Fibroblast of skin of right quadriceps (primary cell): ENCODE data around the gene MOSMO.
"Not testable (repeated sequence)": the region's sequence is repeated elsewhere in the genome, so short reads cannot be mapped to it uniquely, and the experiment has no call there.

Source experiments
- DNase-seq: peaks from one replicate; pipeline ENCODE4 v3.0.0-alpha.2; 2013

The MOSMO gene

GRCh38 chr16:22004341-22004740 is 3.6 kb upstream of the MOSMO start:
- no peak for DNase-seq

GRCh38 chr16:22005746-22006145 is 2.2 kb upstream of the MOSMO start:
- DNase-seq: no peak

GRCh38 chr16:22006636-22007035 is 1.3 kb upstream of the MOSMO start:
- no peak for DNase-seq

- DNase-seq: no peak
Measured at GRCh38 chr16:22007159-22007508, 777 bp upstream of the MOSMO start.

DNA sequence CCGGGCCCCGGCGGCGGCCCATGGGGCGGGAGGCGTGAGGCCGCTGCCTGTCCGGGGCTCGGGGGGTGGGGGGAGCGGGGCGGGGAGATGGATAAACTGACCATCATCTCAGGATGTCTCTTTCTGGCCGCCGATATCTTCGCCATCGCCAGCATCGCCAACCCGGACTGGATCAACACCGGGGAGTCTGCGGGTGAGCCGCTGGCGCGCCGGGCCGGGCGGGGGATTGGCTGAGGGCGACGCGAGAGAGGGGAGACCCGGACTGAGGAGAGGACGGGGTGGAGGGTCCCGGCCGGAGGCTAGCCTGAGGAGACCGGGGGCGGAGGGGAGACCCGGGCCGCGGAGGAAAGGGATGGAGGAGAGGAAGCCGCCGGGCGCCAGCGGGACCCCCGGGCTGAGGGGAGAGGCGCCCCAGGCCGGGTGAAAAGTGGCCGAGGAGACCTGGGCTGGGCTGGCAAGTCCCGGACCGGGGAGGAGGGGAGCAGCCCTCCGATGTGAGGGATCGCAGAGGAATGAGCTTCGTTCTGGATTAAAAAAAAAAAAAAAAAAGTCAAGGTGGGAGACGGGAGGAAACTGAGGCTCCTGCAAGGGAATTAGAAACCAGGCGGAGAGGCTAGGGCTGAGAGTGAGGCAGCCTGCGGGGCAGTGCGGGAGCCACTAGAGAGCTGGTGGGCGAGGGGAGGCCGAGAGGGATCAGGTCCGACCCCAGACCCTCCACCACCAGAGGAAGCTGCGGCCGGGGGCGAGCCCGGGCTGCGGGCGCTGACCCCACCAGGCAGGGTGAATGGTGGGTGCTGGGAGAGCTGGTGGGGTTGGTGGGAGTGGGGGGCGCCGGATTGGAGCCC is 526 bp downstream of the MOSMO start:
- no peak for DNase-seq

DNA sequence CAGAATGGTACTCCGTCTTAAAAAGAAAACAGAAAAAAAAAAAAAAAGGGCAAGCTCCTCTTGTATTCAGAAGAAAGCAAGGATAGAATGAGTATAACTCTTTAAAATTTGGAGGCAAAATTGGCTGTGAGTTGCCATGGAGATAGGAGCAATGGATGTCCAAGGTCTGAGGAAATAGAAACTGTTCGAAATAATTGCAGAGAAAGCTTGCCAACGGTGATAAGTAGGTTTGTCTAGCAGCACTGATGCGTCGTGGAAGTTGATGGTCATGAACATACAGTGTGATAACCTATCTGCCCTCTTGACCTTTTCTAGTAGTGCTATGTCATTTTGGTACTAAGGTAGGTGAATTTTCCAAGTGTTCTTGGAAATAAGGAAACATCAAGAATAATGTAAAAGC is 3.0 kb downstream of the MOSMO start:
- no peak for DNase-seq

- DNase-seq: no peak
Measured at GRCh38 chr16:22012241-22012640, 4.3 kb downstream of the MOSMO start.

DNA sequence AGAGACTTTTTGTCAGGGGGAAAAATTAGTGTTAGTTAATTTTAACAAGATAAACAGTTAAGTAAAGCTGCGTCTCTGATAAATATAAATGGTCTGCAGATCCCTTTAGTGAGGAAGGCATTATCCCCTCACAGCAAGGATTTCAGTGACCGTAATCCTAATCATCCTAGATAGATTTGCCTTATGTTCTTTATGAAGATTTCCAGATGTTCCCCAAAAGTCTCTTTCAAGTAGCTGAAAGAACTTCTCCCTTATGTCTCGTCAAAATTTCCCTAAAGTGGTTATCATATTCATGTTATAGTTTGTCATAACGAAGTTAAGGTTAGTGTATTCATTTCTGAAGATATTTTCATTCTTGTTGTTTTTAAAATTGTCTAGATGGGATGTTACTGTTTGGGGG is 5.6 kb downstream of the MOSMO start:
- DNase-seq: no peak

DNA sequence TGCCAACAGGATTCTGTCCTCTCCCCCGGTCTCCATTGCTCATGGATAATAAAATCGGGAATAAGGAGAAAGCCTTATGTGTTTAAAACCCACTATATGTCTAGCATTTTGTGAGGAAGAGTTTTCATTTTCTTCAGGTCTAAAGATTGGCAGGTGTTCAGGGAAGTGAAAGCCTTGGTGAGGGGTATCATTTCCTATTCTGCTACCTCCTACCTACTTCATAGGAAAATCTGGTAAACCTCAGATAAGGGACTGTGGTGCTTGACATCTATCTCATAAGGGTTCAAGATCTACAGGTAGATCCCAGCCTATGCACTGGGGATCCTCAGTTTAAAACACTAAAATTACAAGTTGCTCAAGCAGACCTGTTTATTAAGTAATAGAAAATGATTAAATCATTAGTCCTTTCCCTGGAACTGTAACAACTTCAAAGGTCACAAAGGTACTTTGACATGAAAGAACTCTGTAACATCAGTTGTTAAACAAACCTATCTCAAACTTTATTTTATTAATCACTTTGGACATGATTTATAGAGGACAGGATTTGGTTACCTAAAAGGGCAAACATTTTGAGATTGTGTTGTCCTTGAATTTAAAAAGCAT is 6.5 kb downstream of the MOSMO start:
- no peak for DNase-seq

GRCh38 chr16:22016927-22017326 is 9.0 kb downstream of the MOSMO start:
- no peak for DNase-seq

DNA sequence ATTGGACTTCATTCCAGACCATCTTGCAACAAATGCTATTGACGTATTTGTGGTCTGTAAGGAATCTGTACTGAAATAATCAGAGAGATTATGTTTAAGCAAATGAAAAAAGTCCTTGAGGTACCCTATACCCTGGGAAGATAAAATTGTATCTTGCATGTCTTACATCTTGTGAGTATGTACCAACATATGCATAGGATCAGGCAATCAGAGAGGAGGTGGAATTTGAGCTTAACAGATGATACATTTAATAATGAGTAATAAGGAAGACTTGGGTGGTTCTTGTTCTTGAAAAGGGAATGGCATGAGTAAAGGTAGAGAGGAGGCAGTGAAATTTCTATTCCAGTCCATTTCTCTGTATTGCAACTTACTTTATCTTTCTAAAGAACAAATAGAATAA is 10.6 kb downstream of the MOSMO start:
- no peak for DNase-seq

DNA sequence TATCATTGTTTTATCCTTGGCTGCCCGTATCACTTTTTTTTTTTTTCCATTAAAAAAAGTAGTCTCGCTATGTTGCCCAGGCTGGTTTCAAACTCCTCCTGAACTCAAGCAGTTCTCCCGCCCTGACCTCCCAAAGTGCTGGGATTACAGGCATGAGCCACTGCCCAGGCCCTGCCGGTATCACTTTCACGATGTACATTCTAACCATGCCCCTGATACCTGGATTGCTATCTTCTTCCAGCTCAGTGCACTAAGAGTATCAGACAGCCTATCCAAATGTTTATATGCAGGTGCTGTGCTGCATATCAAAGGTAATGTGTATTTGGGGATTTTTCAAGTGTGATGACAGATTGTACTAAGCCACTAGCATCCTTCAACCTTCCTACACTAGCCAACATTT is 14.2 kb downstream of the MOSMO start:
- no peak for DNase-seq

- DNase-seq: no peak
Measured at GRCh38 chr16:22023505-22023904, 15.6 kb downstream of the MOSMO start.

GRCh38 chr16:22024785-22025184 is 16.9 kb downstream of the MOSMO start:
- not testable (repeated sequence) for DNase-seq

- DNase-seq: peak; percentile 22
Measured at GRCh38 chr16:22027633-22028032, 19.7 kb downstream of the MOSMO start.

DNA sequence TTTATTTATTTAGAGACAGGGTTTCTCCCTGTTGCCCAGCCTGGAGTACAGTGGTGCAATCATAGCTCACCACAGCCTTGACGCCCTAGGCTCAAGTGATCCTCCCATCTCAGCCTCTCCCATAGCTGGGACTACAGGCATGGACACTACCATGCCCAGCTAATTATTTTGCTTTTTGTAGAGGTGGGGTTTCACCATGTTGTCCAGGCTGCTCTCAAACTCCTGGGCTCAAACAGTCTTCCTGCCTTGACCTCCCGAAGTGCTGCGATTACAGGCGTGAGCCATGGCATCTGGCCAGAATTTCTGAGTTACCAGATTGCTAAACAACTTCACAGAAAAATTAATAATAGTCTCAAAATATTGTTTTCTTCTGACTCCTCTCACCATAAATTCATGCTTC is 21.7 kb downstream of the MOSMO start:
- DNase-seq: no peak

DNA sequence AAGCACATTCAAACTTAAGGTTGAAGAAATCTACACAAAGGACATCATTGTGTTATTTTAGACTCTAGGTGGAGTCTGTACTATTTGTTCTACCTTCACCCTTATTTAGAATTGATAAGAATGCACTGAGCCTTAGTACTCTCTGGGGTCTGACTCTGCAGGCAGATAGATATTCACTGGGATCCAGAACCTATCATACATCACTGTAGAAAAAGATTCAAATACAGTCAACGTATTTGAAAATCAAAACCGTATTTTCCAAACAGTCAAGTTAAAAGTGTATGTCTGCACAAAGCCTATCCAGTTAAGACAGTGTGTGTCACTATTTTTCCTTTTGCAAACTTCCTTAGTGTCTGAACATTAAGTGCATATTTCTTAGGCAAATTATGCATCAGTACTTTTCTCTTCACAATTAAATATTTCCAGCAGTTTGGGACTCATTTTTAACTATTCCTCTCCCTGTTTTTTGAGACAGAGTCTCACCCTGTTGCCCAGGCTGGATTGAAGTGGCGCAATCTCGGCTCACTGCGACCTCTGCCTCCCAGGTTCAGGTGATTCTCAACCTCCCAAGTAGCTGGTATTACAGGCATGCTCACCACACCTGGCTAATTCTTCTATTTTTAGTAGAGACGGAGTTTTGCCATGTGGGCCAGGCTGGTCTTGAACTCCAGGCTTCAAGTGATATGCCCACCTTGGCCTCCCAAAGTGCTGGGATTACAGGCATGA is 22.3 kb downstream of the MOSMO start:
- no peak for DNase-seq

DNA sequence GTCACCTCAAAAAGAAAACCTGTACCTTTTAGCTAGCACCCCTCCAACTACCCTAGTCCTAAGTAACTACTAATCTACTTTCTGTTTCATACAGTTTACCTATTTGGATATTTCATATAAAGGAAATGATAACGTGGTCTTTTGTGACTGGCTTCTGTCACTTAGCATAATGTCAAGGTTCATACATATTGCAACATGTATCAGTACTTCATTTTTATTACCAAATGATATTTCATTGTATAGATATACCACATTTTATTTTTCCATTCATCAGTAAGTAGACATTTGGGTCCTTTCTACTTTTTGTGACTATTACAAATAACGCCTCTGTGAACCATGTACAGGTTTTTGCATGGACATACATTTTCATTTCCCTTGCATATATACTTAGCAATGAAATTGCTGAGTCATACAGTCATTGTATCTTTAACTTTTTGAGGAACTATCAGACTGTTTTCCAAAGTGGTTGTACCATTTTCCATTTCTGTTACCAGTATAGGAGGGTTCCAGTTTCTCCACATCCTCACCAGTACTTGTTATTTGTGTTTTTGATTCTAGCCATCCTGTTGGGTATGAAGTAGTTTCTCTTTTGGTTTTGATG is 23.7 kb downstream of the MOSMO start:
- no peak for DNase-seq

DNA sequence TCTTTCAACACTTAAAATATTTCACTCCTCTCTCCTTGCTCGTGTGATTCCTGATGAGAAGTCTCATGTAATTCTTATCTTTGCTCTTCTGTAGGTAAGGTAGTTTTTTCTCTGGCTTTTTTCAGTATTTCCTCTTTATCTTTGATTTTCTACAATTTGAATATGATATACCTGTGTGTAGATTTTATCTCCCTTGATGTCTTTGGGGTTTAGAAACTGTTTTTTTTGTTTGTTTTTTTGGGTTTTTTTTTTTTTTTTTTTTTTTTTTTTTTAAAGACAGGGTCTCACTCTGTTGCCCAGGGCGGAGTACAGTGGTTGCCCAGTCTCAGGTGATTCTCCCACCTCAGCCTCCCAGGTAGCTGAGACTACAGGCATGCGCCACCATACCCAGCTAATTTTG is 26.6 kb downstream of the MOSMO start:
- DNase-seq: no peak

DNA sequence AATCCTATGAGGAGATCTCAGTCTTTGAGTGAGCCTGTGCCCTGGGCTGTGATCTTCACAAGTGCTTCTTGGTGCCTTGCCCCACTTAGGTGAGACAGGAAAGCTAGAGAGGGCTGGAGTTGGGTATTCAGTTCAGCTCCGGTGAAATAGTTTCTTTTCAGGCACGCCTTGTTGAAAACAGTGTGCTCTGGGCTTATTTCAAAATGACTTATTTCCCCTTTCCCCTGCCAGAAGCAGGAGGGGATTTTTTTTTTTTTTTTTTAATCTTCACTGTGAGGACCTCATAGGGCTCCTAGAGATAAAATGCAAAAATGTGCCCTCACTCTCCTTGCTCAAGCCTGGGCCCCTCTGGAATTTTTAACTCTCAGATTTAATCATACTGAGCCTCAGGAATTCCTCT is 27.2 kb downstream of the MOSMO start:
- DNase-seq: no peak

GRCh38 chr16:22043882-22044281 is 36.0 kb downstream of the MOSMO start:
- not testable (repeated sequence) for DNase-seq

DNA sequence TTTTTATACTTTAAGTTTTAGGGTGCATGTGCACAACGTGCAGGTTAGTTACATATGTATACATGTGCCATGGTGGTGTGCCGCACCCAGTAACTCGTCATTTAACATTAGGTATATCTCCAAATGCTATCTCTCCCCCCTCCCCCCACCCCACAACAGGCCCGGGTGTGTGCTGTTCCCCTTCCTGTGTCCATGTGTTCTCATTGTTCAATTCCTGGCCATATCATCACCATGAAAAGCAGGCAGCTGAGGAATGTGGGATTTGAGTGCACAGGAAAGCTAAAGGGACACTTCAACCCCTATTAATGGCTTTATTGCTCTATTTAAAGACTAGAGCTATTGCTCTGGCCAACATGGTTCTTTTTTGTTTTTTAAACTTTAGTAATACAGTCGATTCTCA is 38.0 kb downstream of the MOSMO start:
- DNase-seq: not testable (repeated sequence)

GRCh38 chr16:22050963-22051362 is 43.1 kb downstream of the MOSMO start:
- DNase-seq: no peak

DNA sequence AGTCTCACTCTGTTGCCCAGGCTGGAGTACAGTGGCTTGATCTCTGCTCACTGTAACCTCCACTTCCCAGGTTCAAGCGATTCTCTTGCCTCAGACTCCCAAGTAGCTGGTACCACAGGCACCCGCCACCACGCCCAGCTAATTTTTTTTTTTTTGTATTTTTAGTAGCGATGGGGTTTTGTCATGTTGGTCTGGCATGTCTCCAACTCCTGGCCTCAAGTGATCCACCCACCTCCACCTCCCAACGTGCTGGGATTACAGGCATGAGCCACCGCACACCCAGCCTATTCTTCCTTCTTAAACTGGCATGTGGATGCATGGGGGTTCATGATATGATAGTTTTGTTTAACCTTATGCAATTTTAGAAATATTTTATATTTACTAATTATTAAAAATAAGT is 45.1 kb downstream of the MOSMO start:
- DNase-seq: no peak
